SK-N-SH treated with all-trans-retinoic acid at 6 μM for 48 hours (cell line): ENCODE results near the gene FZR1.

Source experiments
- CSRNP3 ChIP-seq: fragments of 250-450 bp; sonication (Bioruptor Pico); IDR thresholded peaks from 2 replicates; pipeline ENCODE4 v1.5.1; 2021; ENCODE audit warnings: mild to moderate bottlenecking, moderate library complexity
- ESRRG ChIP-seq: fragments of 250-450 bp; sonication (Bioruptor Pico); IDR thresholded peaks from 2 replicates; pipeline ENCODE4 v1.6.1; 2021; ENCODE audit warnings: mild to moderate bottlenecking
- PATZ1 ChIP-seq: fragments of 250-450 bp; sonication (Bioruptor Pico); IDR thresholded peaks from 2 replicates; pipeline ENCODE4 v1.8.0; 2020; ENCODE audit warnings: mild to moderate bottlenecking, moderate library complexity, borderline replicate concordance

GRCh38 chr19:3494559-3494958 lies 11.6 kb upstream of the FZR1 start:
- TF ChIP-seq PATZ1 (CRISPR knock-in tag) (no peak), CSRNP3 (CRISPR knock-in tag) (no peak), ESRRG (CRISPR knock-in tag) (no peak)
